Measurements from ENCODE around the gene GNRH2. TPM values are rescaled to one million over a fixed set of nuclear protein-coding genes. Genes with fewer than 3 reads are reported as not detected.
A peak's percentile ranks its signal among the peaks of the same experiment; 100 is the strongest.

The GNRH2 gene
- total and polyA plus RNA-seq, 2 donors (not counting 1 experiment from before 2014, with no cell fraction given), result 2.5 TPM; not detected in 1

DNA sequence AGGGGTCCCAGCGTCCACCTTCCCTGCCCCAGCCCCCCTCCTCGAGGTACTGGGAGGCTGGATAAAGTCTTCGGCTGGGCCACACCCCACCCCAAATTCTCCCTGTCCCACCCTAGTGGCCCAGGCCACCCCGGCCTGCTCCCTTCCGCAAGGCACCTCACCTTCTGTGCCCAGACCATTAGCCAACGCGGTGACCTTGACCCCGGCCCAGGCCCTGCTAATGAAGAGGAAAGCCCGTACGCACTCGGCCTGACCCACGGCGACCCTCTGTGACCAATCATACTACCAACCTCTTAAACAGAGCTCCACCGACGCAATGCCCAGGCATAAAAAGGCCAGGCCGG is 27.8 kb downstream of the GNRH2 start:
- TF ChIP-seq CTCF (IDR thresholded peaks at IDR 0.05), result no peak
- TF ChIP-seq EZH2 (IDR thresholded peaks at IDR 0.05; ENCODE audit: borderline replicate concordance, insufficient read depth, low read depth, low read length, poor library complexity, severe bottlenecking), result no peak
- H3K9me3 Mint-ChIP-seq (ENCODE audit: insufficient read depth), result no peaks in the 10 kb centered on the region
- H3K27ac ChIP-seq (ENCODE audit: low read length in 2 of 2), result no peak overlapping the region
- H3K4me1 Mint-ChIP-seq, result peaks cover 28% of the 10 kb centered on the region
- H3K27me3 Mint-ChIP-seq, result peaks cover 4% of the 10 kb centered on the region
- H2AFZ ChIP-seq (ENCODE audit: insufficient read depth, low read depth, low read length, poor library complexity, severe bottlenecking), result peak overlapping the region; percentile 83
- H3K9me3 ChIP-seq (ENCODE audit: control extremely low read depth in 1 of 3, control insufficient read depth in 2 of 3, insufficient read depth in 1 of 3, low read length in 2 of 3), result peaks cover 0 to 8% (median 0%) of the 10 kb centered on the region in 3 donors
- no peaks in the 10 kb centered on the region for H3K36me3 ChIP-seq (replicated peaks in 1 of 2; ENCODE audit: control extremely low read depth in 1 of 2, control insufficient read depth in 1 of 2, extremely low read depth in 1 of 2, insufficient read depth in 2 of 2, low read length in 1 of 2)
- H3K4me3 Mint-ChIP-seq, result peak overlapping the region; percentile 81
- no peak for ATAC-seq (ENCODE audit: low read depth)
- intact Hi-C loops (cut with micrococcal nuclease), result loop anchor here (5.0 to 10.0 kb wide), 2 partner anchors 46 to 84 kb away; partner anchors contain the start of genes FASTKD5 and UBOX5
- H3K4me2 ChIP-seq (replicated peaks; ENCODE audit: low read depth, low read length, poor library complexity, severe bottlenecking), result peak overlapping the region; percentile 90
- peak overlapping the region; percentile 74 for H3K9ac ChIP-seq (ENCODE audit: low read length)
- ChIA-PET CTCF (interaction anchor here (5.2 kb wide), 1 partner anchor 44 kb away, joined by 43 read pairs; no protein-coding TSS in a partner anchor), POLR2A (interaction anchor here (2.1 kb wide), 1 partner anchor 22 kb away, joined by 8 read pairs; no protein-coding TSS in a partner anchor)
- no peak overlapping the region for H3K27ac Mint-ChIP-seq
- DNase-seq, result no peak
- H4K20me1 ChIP-seq (ENCODE audit: control insufficient read depth, insufficient read depth, low read length, poor library complexity, severe bottlenecking), result no peaks in the 10 kb centered on the region
- H3K79me2 ChIP-seq (ENCODE audit: control insufficient read depth, insufficient read depth, low read length), result peaks cover 6% of the 10 kb centered on the region
- peak overlapping the region in 4 of 5 experiments; percentile 40 to 70 (median 56) for H3K4me3 ChIP-seq (ENCODE audit: control extremely low read depth in 1 of 5, extremely low read depth in 1 of 5, insufficient read depth in 1 of 5, low read depth in 2 of 5, low read length in 4 of 5)
- H3K4me1 ChIP-seq (ENCODE audit: control insufficient read depth in 2 of 2, insufficient read depth in 2 of 2, low read length in 2 of 2), result peaks cover 15 to 19% of the 10 kb centered on the region in 2 donors
- WGBS (ENCODE audit: insufficient coverage), result 69% methylated on average over 14 of the region's 16 CpGs
- peaks cover 0 to 19% (median 2%) of the 10 kb centered on the region in 4 experiments for H3K27me3 ChIP-seq (replicated peaks in 1 of 4; ENCODE audit: control extremely low read depth in 1 of 4, control insufficient read depth in 3 of 4, insufficient read depth in 4 of 4, low read length in 3 of 4)
